ENCODE data around the gene PRR5L.

PRR5L gene

GRCh38 chr11:36360826-36361415 lies 64.8 kb downstream of the PRR5L start:
- in situ Hi-C loops (cut with HindIII; ENCODE audit: low pct_ligation_motif_present, low sequenced_read_pairs) = no loop called here
- H3K4me3 ChIP-seq (ENCODE audit: low read depth, low read length) = no peak overlapping the region
- DNase-seq = no peak

GRCh38 chr11:36361472-36361871 lies 65.4 kb downstream of the PRR5L start:
- in situ Hi-C loops (cut with HindIII; ENCODE audit: low pct_ligation_motif_present, low sequenced_read_pairs) = no loop called here
- Histone ChIP-seq H3K27me3 (replicated peaks) (no peaks in the 10 kb centered on the region), H3K4me3 (ENCODE audit: low read depth, low read length) (peak overlapping the region; percentile 16), H3K36me3 (replicated peaks) (no peaks in the 10 kb centered on the region), H3K27ac (peak overlapping the region; percentile 88)
- no peak for TF ChIP-seq CTCF (IDR thresholded peaks at IDR 0.05; ENCODE audit: low read depth, low read length, missing control alignments)
- DNase-seq = no peak

More at GRCh38 chr11:36360826-36361415, 64.8 kb downstream of the PRR5L start:
- Histone ChIP-seq H3K36me3 (replicated peaks) (no peaks in the 10 kb centered on the region), H3K27ac (peak overlapping the region; percentile 88), H3K27me3 (replicated peaks) (no peaks in the 10 kb centered on the region)
- no peak for TF ChIP-seq CTCF (IDR thresholded peaks at IDR 0.05; ENCODE audit: low read depth, low read length, missing control alignments)

- Histone ChIP-seq H3K36me3 (replicated peaks) (no peaks in the 10 kb centered on the region), H3K4me3 (ENCODE audit: low read depth, low read length) (peak overlapping the region; percentile 16), H3K27ac (peak overlapping the region; percentile 88), H3K27me3 (replicated peaks) (no peaks in the 10 kb centered on the region)
- peak; percentile 94 for DNase-seq
- in situ Hi-C loops (cut with HindIII; ENCODE audit: low pct_ligation_motif_present, low sequenced_read_pairs) = no loop called here
- no peak for TF ChIP-seq CTCF (IDR thresholded peaks at IDR 0.05; ENCODE audit: low read depth, low read length, missing control alignments)
Measured at GRCh38 chr11:36361901-36362391, 65.9 kb downstream of the PRR5L start.

- TF ChIP-seq CTCF (IDR thresholded peaks at IDR 0.05; ENCODE audit: low read depth, low read length, missing control alignments) = no peak
- Histone ChIP-seq H3K27me3 (replicated peaks) (no peaks in the 10 kb centered on the region), H3K27ac (peak overlapping the region; percentile 88), H3K36me3 (replicated peaks) (no peaks in the 10 kb centered on the region), H3K4me3 (ENCODE audit: low read depth, low read length) (no peak overlapping the region)
- peak; percentile 69 for DNase-seq
- in situ Hi-C loops (cut with HindIII; ENCODE audit: low pct_ligation_motif_present, low sequenced_read_pairs) = no loop called here
Measured at GRCh38 chr11:36362902-36363301, 66.8 kb downstream of the PRR5L start.

- no peak overlapping the region for H3K4me3 ChIP-seq (ENCODE audit: low read depth, low read length)
- no peak for DNase-seq
- H3K36me3 ChIP-seq (replicated peaks) = no peaks in the 10 kb centered on the region
- in situ Hi-C loops (cut with HindIII; ENCODE audit: low pct_ligation_motif_present, low sequenced_read_pairs) = no loop called here
- no peak for TF ChIP-seq CTCF (IDR thresholded peaks at IDR 0.05; ENCODE audit: low read depth, low read length, missing control alignments)
- no peaks in the 10 kb centered on the region for H3K27me3 ChIP-seq (replicated peaks)
- H3K27ac ChIP-seq = peak overlapping the region; percentile 88
Measured at GRCh38 chr11:36363361-36364268, 67.5 kb downstream of the PRR5L start.

All from brain microvascular endothelial cell (primary cell).